CD4-positive, alpha-beta T cell (primary cell): Measurements from ENCODE around the gene GPI. TPM values are rescaled to one million over a fixed set of nuclear protein-coding genes. Genes with fewer than 3 reads are reported as not detected.

ENCODE experiments used
- ATAC-seq: fragments of 200-7000 bp; cut with Tn5 transposase; one replicate; pipeline ENCODE4 v1.10.0; 2022; ENCODE audit warnings: mild to moderate bottlenecking; ENCODE audit not compliant: poor library complexity
- CTCF ChIA-PET: fragments of 350-600 bp; sonication (Branson Sonifier 250); formaldehyde crosslinking; loops from one replicate; lab custom pipeline; 2021; ENCODE audit warnings: antibody characterized with exemption, inconsistent platforms; lab: Charles Lee
- POLR2A ChIA-PET: fragments of 350-600 bp; sonication (Branson Sonifier 250); formaldehyde crosslinking; loops from one replicate; lab custom pipeline; 2021; ENCODE audit warnings: antibody characterized with exemption, inconsistent platforms; lab: Charles Lee
- DNase-seq, 14 experiments: peaks; one replicate each; pipeline ENCODE4 v3.0.0-alpha.2; 2013 to 2020; ENCODE audit warnings: mixed read lengths in 2 of 14
- H3K27ac ChIP-seq, 2 donors: one replicate each; pipeline versions ENCODE4 v1.5.1 to v1.7.0; 2013; ENCODE audit warnings: low read length in 2 of 2, low read depth in 1 of 2, mild to moderate bottlenecking in 1 of 2
- H3K27me3 ChIP-seq, 2 experiments: 1 replicate in 1 of 2; 2 replicates in 1 of 2; pipeline versions ENCODE4 v1.6.1 to v1.7.0; 2013; ENCODE audit warnings: low read length in 2 of 2, control low read depth in 1 of 2, mild to moderate bottlenecking in 1 of 2, moderate library complexity in 1 of 2; ENCODE audit not compliant: insufficient read depth in 2 of 2, control insufficient read depth in 1 of 2
- H3K36me3 ChIP-seq: one replicate; pipeline ENCODE4 v1.6.1; 2013; ENCODE audit warnings: low read length, control low read depth; ENCODE audit not compliant: insufficient read depth
- H3K4me1 ChIP-seq: one replicate; pipeline ENCODE4 v1.6.1; 2013; ENCODE audit warnings: low read length, control low read depth; ENCODE audit not compliant: insufficient read depth
- H3K4me3 ChIP-seq: one replicate; pipeline ENCODE4 v1.5.1; 2013; ENCODE audit warnings: mild to moderate bottlenecking, low read length, moderate library complexity
- H3K9me3 ChIP-seq, 2 experiments: 1 replicate in 1 of 2; 2 replicates in 1 of 2; pipeline versions ENCODE4 v1.6.1 to v1.7.0; 2013; ENCODE audit warnings: low read length in 2 of 2, mild to moderate bottlenecking in 2 of 2, control low read depth in 1 of 2, moderate library complexity in 1 of 2; ENCODE audit not compliant: control insufficient read depth in 1 of 2, insufficient read depth in 1 of 2
- H3K27ac Mint-ChIP-seq: one replicate; pipeline ENCODE4 v1.8.0; 2020; ENCODE audit warnings: mixed read lengths
- H3K27me3 Mint-ChIP-seq: one replicate; pipeline ENCODE4 v1.8.0; 2021; ENCODE audit warnings: mixed read lengths
- H3K36me3 Mint-ChIP-seq: one replicate; pipeline ENCODE4 v1.8.0; 2021; ENCODE audit warnings: low read depth, mixed read lengths
- H3K4me1 Mint-ChIP-seq: one replicate; pipeline ENCODE4 v1.8.0; 2021; ENCODE audit warnings: low read depth, mixed read lengths
- H3K4me3 Mint-ChIP-seq: one replicate; pipeline ENCODE4 v1.8.0; 2020; ENCODE audit warnings: mild to moderate bottlenecking, mixed read lengths
- H3K9me3 Mint-ChIP-seq: one replicate; pipeline ENCODE4 v1.8.0; 2020; ENCODE audit warnings: mixed read lengths
- intact Hi-C, 2 experiments: fragments of 100-400 bp; cut with DNase I in 1 of 2; cut with micrococcal nuclease in 1 of 2; formaldehyde crosslinking; loops; one replicate each; pipeline versions ENCODE4 v1.15.1 to v1.9.0; 2023 to 2025; cut with DNase I, micrococcal nuclease
- total RNA-seq, 174 experiments: library from RNA in 2 of 174; stranded (reverse) in 2 of 174; gene quantifications; one replicate each; pipeline ENCODE4 v1.2.3 and lab custom pipeline; 2021 to 2026
- TF ChIP-seq, protein P1 (sequence below): fragments of 200-600 bp; IDR thresholded peaks from one replicate; pipeline ENCODE4 v1.8.0; 2022; ENCODE audit warnings: antibody characterized with exemption, mild to moderate bottlenecking

The GPI gene
- total RNA-seq, 2 experiments from 2014 or later: 85.0 to 86.0 TPM

GRCh38 chr19:34332027-34332760 is 32.8 kb upstream of the GPI start:
- TF ChIP-seq, protein P1, sequence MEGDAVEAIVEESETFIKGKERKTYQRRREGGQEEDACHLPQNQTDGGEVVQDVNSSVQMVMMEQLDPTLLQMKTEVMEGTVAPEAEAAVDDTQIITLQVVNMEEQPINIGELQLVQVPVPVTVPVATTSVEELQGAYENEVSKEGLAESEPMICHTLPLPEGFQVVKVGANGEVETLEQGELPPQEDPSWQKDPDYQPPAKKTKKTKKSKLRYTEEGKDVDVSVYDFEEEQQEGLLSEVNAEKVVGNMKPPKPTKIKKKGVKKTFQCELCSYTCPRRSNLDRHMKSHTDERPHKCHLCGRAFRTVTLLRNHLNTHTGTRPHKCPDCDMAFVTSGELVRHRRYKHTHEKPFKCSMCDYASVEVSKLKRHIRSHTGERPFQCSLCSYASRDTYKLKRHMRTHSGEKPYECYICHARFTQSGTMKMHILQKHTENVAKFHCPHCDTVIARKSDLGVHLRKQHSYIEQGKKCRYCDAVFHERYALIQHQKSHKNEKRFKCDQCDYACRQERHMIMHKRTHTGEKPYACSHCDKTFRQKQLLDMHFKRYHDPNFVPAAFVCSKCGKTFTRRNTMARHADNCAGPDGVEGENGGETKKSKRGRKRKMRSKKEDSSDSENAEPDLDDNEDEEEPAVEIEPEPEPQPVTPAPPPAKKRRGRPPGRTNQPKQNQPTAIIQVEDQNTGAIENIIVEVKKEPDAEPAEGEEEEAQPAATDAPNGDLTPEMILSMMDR: no peak
- Histone ChIP-seq H3K27me3 (no peaks in the 10 kb centered on the region), H3K4me3 (no peak overlapping the region), H3K36me3 (peaks cover 57% of the 10 kb centered on the region), H3K9me3 (no peaks in the 10 kb centered on the region), H3K4me1 (peaks cover 5% of the 10 kb centered on the region), H3K27ac (no peak overlapping the region)
- POLR2A ChIA-PET: interaction anchor here (0.5 to 1.1 kb wide), 4 partner anchors 13 to 160 kb away, joined by 3 to 11 read pairs (median 3); partner anchors contain the start of genes LSM14A and UBA2
- H3K4me1 Mint-ChIP-seq: peaks cover 14% of the 10 kb centered on the region
- H3K4me3 Mint-ChIP-seq: no peak overlapping the region
- H3K27me3 Mint-ChIP-seq: no peaks in the 10 kb centered on the region
- no peak overlapping the region for H3K27ac Mint-ChIP-seq
- CTCF ChIA-PET: interaction anchor here (1.5 kb wide), 1 partner anchor 27 kb away, joined by 4 read pairs; no protein-coding TSS in a partner anchor
- H3K36me3 Mint-ChIP-seq: peaks cover 72% of the 10 kb centered on the region
- H3K9me3 Mint-ChIP-seq: no peaks in the 10 kb centered on the region
- intact Hi-C loops: loop anchor here in 1 of 2 experiments (5.0 kb wide), 1 partner anchor 100 kb away; no protein-coding TSS in a partner anchor
- ATAC-seq: no peak
- DNase-seq: no peak

- peak overlapping the region; percentile 74 for H3K27ac Mint-ChIP-seq
- H3K9me3 Mint-ChIP-seq: no peaks in the 10 kb centered on the region
- intact Hi-C loops: loop anchor here (1.0 to 5.0 kb wide), 7 partner anchors 19 to 163 kb away; partner anchors contain the start of genes GARRE1 (in 2 of the 2) and LSM14A (in 1 of the 2)
- CTCF ChIA-PET: interaction anchor here (0.7 to 2.0 kb wide), 3 partner anchors 10 to 66 kb away, joined by 3 to 9 read pairs (median 5); no protein-coding TSS in a partner anchor
- POLR2A ChIA-PET: no interaction called here
- Histone ChIP-seq H3K4me3 (no peak overlapping the region), H3K36me3 (peaks cover 54% of the 10 kb centered on the region), H3K9me3 (no peaks in the 10 kb centered on the region), H3K27me3 (no peaks in the 10 kb centered on the region), H3K27ac (no peak overlapping the region), H3K4me1 (peaks cover 5% of the 10 kb centered on the region)
- TF ChIP-seq, protein P1: no peak
- H3K27me3 Mint-ChIP-seq: no peaks in the 10 kb centered on the region
- DNase-seq: no peak
- H3K4me3 Mint-ChIP-seq: no peak overlapping the region
- H3K36me3 Mint-ChIP-seq: peaks cover 73% of the 10 kb centered on the region
- no peak for ATAC-seq
- H3K4me1 Mint-ChIP-seq: peaks cover 13% of the 10 kb centered on the region
Measured at GRCh38 chr19:34335914-34336313, 29.1 kb upstream of the GPI start.

DNA sequence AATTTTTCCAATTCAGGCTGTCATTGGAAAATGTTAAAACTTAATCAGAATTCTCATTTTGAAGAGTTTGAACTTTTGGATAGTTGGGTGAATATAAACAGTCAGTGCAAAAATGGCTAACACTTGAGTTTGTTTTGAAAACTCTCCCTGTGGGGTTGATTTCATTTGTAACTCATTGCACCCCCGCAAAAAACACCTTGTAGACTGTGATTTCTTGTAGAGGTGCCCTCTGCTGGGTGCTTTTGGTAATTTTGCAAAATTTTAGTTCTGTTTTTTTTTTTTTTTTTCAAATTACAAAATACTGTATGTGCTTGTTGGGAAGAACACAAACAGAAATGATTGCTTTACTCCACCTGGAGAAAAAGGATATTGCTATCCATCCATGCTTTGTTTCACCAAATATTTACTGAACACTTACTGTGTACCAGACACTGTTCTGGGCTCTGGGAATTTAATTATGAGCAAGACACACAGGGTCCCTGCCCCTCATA is 28.2 kb upstream of the GPI start:
- ATAC-seq: peak; percentile 76
- H3K27ac ChIP-seq: no peak overlapping the region
- peaks cover 57% of the 10 kb centered on the region for H3K36me3 ChIP-seq
- H3K27me3 ChIP-seq: no peaks in the 10 kb centered on the region
- ChIA-PET CTCF (interaction anchor here (1.6 to 2.0 kb wide), 2 partner anchors 9 to 67 kb away, joined by 5 to 9 read pairs; no protein-coding TSS in a partner anchor), POLR2A (no interaction called here)
- peaks cover 5% of the 10 kb centered on the region for H3K4me1 ChIP-seq
- no peaks in the 10 kb centered on the region for H3K9me3 Mint-ChIP-seq
- intact Hi-C loops: loop anchor here (1.0 to 5.0 kb wide), 7 partner anchors 20 to 164 kb away; partner anchors contain the start of genes GARRE1 (in 2 of the 2) and LSM14A (in 1 of the 2)
- no peaks in the 10 kb centered on the region for H3K27me3 Mint-ChIP-seq
- TF ChIP-seq, protein P1: peak; percentile 78
- H3K4me3 ChIP-seq: no peak overlapping the region
- H3K36me3 Mint-ChIP-seq: peaks cover 73% of the 10 kb centered on the region
- peaks cover 13% of the 10 kb centered on the region for H3K4me1 Mint-ChIP-seq
- DNase-seq: peak in 12 of 14 experiments; percentile 16 to 79 (median 42)
- no peaks in the 10 kb centered on the region for H3K9me3 ChIP-seq
- peak overlapping the region; percentile 74 for H3K27ac Mint-ChIP-seq
- H3K4me3 Mint-ChIP-seq: no peak overlapping the region
